NCI-H128 (cell line): ENCODE measurements around the gene PNMA8A.

ENCODE experiments used
- DNase-seq: peaks from one replicate; lab custom pipeline; 2025; ENCODE audit not compliant: unreplicated experiment; lab: John Stamatoyannopoulos, UW

The PNMA8A gene

DNA sequence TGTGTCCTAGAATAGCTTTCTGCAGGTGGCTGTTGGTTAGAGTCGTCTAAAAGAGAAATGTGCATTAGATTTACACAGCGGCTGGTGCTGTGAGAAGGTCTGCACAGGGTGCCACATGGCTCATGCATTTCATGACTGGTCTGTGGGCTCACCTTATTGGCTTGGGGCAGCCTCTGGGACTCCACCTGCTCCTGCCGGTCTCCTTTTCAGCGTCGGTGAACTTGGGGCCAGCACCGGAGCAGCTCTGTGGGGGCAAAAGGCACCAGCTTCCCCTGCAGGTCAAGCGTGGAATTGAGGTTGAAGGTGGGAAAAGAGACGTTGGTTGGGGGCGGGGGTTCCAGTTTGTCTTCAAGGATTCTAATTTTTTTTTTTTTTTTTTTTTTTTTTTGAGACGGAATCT is 39.5 kb downstream of the PNMA8A start:
- DNase-seq: no peak

DNA sequence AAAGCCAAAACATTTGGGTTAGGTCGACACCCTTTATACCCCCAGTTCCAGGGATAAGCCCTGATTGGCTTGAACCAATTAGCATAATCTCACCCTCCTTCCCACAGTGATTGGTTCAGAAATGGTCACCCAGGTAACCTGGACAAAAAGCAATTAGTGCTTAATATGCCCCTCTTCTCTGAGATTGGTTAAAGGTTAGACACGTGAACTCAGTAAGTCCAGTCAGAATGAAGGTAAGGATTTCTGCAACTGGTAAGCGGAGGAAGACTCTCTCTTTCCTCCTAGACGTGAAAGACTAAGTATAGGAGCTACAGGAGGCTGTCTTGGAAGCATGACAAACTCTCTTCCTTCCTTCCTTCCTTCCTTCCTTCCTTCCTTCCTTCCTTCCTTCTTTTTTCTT is 41.4 kb downstream of the PNMA8A start:
- DNase-seq: no peak

DNA sequence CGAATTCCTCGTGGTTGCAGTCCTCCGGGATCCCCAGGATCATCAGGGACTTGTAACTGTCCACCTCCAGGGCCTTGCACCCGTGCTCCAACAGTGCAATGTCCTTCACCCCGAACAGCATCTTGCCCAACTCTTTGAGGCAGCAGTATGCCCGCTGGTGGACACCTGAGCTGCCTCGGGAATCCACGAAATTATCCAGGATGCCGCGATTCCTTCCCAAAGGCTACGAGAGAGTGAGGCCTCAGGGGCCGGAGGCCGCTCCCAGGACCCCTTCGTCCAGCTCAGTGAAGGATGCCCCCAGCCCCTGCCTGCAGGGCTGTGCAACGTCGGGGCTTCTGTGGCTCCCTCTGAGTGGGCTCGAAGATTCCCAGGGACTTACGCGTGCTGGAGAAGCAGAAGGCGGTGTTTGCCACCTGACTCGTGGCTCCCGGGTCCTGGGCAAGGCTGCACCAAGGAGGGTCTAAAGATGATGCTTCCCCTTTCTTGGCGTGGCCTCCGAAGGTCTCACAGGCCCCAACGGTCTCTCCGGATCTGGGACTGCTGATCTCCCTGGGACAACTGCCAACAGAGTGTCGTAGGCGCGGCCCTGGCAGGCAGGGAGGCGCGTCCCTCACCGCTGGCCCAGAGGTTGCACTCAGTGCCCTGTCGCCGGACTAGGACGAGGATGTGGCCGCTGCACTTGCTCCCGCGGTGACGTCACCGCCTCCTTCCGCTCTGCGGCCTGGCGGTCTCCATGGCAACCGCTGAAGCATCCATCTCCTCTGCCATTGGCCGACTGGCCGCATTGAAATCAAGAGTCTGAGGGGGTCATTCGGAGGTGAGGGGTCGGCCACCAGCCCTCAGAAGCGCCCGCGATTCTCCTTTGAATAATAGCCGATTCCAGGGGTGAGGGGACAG is 42.9 kb downstream of the PNMA8A start, which contains the start of gene PNMA8C:
PNMA8C (minus strand) TSS at position 698 of the 897 bp plus-strand sequence; CDS start at position 121, 577 bp downstream.
- no peak for DNase-seq

DNA sequence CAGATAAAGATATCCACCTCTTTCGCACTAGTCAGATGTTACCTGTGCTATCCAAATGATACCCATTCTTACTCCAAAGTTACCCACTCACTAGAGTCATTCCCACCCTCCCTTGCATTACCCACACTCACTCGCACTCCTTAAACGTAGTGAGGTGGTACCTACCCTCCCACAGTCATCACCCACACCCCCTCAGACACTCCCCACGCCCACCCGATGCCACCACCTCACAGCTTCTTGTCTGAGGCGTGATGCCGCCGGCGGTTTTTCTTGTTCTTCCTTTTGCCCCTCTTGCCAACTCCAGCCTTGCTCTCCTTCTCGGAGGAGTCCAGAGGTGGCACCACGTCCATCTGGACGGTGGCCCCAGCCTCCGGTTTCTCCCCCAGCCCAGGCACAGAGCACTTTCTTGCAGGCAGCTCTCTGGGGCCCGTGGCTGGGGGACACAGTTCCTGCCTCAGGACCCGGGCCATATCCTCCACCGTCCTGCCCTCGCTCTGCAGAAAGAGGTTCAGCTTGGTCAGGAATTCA is 43.8 kb downstream of the PNMA8A start:
- no peak for DNase-seq

DNA sequence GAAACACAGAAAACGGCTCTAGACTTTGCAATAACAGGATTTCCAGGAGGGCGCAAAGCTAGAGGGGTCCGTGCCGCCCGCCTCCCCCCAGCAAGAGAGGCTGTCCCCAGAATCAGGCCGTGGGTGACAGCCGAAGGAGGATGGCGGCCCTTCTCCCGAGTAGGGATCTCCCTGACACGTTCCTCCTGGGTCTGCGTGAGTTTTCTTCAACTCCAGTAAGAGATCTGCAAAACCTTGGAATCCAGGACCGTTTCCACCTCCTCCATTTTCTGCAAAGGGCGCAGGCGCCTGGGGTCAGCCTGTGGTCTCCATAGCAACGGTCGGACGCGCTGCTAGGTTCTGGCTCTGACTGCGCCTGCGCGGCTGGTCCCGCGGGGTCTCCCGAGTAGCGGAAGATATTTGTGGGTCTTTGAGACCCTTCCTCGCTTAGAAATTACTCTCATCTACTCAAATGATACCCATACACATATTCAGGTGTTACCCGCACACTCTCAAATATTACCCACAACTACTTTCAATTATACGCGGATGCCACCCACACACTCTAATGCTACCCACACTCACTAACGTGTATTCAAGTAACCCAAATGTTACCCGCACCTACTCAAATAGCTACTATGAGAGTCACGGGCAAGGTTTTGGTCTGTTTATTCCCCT is 44.7 kb downstream of the PNMA8A start:
- DNase-seq: peak; percentile 56

DNA sequence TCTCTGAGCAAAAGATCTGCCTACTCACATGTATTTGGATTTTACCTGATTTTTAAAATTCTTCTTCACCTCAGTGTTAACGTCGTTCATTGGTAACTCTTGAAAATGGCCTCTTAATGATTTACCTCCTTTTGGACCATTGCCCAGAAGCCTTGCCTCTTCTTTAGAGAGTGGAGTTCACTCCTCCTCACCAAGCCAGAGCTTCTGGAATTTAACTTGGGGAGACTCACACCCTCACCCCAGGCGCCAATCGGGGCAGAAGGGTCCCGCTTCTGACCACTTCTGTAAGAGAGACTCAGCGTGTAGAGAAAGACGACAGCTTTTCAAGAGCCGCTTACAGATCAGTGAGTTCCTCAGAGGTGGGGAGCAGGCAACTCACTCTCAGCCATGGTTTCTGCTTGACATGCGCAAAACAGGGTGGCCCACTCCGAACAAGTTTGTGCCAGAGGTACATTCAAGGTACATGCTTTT is 45.3 kb downstream of the PNMA8A start:
- no peak for DNase-seq

DNA sequence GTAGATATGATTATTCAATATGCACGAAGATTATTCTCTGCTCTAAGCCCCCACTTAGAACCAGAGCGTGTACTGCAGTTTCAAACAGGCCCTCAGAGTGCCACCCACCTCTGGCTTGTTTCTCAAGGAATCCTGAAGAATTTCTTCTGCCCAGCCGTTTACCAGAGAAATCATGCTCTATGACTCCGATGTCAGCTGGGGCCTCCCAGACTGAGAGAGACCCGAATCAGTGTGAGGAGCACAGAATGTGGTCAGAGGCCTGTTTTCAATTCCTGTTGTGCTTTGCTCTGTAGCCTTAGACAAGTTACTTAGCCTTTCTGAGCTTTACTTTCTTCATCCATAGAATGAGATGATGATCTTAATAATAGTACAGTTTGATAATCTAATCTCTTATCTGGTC is 48.2 kb downstream of the PNMA8A start:
- DNase-seq: no peak

DNA sequence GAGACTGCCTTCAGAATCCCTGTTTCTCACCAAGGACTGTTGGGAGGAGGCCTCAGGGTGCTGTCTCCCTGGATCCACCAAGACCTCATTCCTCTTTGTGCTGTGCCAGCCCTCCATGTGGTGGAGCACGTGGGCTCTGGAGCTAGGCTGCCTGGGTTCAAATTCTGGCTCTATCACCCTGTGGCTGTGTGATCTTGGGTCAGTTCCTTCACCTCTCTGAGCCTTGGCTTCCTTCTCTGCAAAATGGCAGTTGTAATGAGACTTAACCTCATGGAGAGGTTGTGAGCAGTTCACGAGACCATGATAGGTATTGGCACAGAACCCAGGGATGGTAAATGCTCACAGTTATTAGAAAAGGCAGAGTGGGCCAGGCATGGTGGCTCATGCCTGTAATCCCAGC is 49.0 kb downstream of the PNMA8A start:
- no peak for DNase-seq

DNA sequence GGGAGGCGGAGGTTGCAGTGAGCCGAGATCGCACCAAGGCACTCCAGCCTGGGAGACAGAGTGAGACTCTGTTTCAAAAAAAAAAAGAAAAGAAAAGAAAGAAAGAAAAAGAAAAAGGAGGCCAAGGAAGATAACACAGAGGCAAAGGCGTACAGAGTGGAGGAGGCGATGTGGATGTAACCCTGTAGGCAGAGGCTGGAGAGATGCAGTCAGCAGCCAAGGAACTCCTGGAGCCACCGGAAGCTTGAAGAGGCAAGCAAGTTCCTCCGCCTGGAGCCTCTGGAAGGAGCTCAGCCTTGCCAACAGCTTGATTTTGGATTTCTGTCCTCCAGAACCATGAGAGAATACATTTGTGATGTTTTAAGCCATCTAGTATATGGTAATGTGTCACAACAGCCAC is 51.3 kb downstream of the PNMA8A start:
- no peak for DNase-seq
